Parathyroid adenoma (tissue), 2 donors: Measurements from ENCODE around the gene PRMT9.

Experiments used
- H2AFZ ChIP-seq: fragments of 300-600 bp; sonication (generic); one replicate; pipeline ENCODE4 v1.7.0; 2017; ENCODE audit warnings: antibody characterized with exemption, mild to moderate bottlenecking
- H3K27ac ChIP-seq: fragments of 300-600 bp; sonication (generic); one replicate; pipeline ENCODE4 v1.7.0; 2017
- H3K27me3 ChIP-seq: fragments of 300-600 bp; sonication (generic); one replicate; pipeline ENCODE4 v1.7.0; 2017; ENCODE audit warnings: low read length; ENCODE audit not compliant: control insufficient read depth, insufficient read depth
- H3K36me3 ChIP-seq: fragments of 300-600 bp; sonication (generic); one replicate; pipeline ENCODE4 v1.7.0; 2017; ENCODE audit warnings: low read length; ENCODE audit not compliant: control insufficient read depth, insufficient read depth
- H3K4me1 ChIP-seq: fragments of 300-600 bp; sonication (generic); one replicate; pipeline ENCODE4 v1.7.0; 2017; ENCODE audit warnings: control low read depth
- H3K4me2 ChIP-seq: fragments of 300-600 bp; sonication (generic); one replicate; pipeline ENCODE4 v1.7.0; 2017; ENCODE audit warnings: low read length
- H3K4me3 ChIP-seq: fragments of 300-600 bp; sonication (generic); one replicate; pipeline ENCODE4 v1.7.0; 2017; ENCODE audit warnings: low read depth, low read length
- H3K79me2 ChIP-seq: fragments of 300-600 bp; sonication (generic); one replicate; pipeline ENCODE4 v1.7.0; 2017; ENCODE audit warnings: control low read depth
- H3K9ac ChIP-seq: fragments of 300-600 bp; sonication (generic); one replicate; pipeline ENCODE4 v1.7.0; 2017; ENCODE audit warnings: mild to moderate bottlenecking
- H3K9me3 ChIP-seq: fragments of 300-600 bp; sonication (generic); one replicate; pipeline ENCODE4 v1.7.0; 2017; ENCODE audit warnings: low read length; ENCODE audit not compliant: control insufficient read depth
- TF ChIP-seq, protein P1 (sequence below): fragments of 300-600 bp; sonication (generic); IDR thresholded peaks from one replicate; pipeline ENCODE4 v1.7.0; 2017; ENCODE audit warnings: antibody characterized with exemption, mild to moderate bottlenecking
- donor health status: primary hyperparathyroidism.

The PRMT9 gene

DNA sequence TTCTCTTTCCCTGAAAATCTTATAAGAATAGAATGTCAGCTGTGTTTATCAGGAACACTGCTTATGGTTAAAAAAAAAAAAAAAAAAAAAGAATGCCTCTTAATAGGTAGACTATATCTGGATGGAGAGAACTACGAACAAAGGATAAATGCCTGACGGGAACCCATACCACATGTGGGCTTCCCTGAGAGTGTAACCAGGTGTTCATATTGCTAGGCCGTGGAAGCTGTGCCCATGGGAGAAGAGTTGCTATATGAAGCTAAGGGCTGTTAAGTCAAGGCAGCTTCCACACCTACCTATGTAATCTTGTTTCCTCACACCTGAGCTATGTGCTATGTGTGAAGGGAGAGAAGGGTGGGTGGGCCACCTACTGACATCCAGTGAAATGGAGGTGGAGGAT is 39.5 kb downstream of the PRMT9 start:
- H3K9me3 ChIP-seq: no peaks in the 10 kb centered on the region
- H3K9ac ChIP-seq: no peak overlapping the region
- no peaks in the 10 kb centered on the region for H3K36me3 ChIP-seq
- H3K79me2 ChIP-seq: no peaks in the 10 kb centered on the region
- no peaks in the 10 kb centered on the region for H3K27me3 ChIP-seq
- no peak overlapping the region for H2AFZ ChIP-seq
- TF ChIP-seq, protein P1, sequence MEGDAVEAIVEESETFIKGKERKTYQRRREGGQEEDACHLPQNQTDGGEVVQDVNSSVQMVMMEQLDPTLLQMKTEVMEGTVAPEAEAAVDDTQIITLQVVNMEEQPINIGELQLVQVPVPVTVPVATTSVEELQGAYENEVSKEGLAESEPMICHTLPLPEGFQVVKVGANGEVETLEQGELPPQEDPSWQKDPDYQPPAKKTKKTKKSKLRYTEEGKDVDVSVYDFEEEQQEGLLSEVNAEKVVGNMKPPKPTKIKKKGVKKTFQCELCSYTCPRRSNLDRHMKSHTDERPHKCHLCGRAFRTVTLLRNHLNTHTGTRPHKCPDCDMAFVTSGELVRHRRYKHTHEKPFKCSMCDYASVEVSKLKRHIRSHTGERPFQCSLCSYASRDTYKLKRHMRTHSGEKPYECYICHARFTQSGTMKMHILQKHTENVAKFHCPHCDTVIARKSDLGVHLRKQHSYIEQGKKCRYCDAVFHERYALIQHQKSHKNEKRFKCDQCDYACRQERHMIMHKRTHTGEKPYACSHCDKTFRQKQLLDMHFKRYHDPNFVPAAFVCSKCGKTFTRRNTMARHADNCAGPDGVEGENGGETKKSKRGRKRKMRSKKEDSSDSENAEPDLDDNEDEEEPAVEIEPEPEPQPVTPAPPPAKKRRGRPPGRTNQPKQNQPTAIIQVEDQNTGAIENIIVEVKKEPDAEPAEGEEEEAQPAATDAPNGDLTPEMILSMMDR: no peak
- no peak overlapping the region for H3K4me2 ChIP-seq
- no peak overlapping the region for H3K4me3 ChIP-seq
- H3K4me1 ChIP-seq: peaks cover 2% of the 10 kb centered on the region
- no peak overlapping the region for H3K27ac ChIP-seq

DNA sequence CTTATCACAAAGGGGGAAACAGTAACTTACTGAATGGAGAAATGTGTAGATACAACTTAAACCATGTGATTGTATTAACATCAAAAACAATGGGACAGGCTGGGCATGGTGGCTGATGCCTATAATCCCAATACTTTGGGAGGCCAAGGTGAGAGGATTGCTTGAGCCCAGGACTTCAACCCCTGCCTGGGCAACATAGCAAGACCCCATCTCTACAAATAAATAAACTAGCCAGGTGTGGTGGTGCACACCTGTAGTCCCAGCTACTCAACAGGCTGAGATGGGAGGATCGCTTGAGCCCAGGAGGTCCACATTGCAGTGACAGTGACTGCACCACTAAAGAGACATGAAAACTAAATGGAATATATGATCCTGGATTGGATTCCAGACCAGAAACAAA is 40.3 kb downstream of the PRMT9 start:
- no peaks in the 10 kb centered on the region for H3K27me3 ChIP-seq
- H3K9me3 ChIP-seq: no peaks in the 10 kb centered on the region
- no peak overlapping the region for H3K9ac ChIP-seq
- no peak overlapping the region for H3K4me2 ChIP-seq
- no peak overlapping the region for H2AFZ ChIP-seq
- H3K36me3 ChIP-seq: no peaks in the 10 kb centered on the region
- no peaks in the 10 kb centered on the region for H3K79me2 ChIP-seq
- H3K27ac ChIP-seq: no peak overlapping the region
- TF ChIP-seq, protein P1: no peak
- peaks cover 2% of the 10 kb centered on the region for H3K4me1 ChIP-seq
- H3K4me3 ChIP-seq: no peak overlapping the region

DNA sequence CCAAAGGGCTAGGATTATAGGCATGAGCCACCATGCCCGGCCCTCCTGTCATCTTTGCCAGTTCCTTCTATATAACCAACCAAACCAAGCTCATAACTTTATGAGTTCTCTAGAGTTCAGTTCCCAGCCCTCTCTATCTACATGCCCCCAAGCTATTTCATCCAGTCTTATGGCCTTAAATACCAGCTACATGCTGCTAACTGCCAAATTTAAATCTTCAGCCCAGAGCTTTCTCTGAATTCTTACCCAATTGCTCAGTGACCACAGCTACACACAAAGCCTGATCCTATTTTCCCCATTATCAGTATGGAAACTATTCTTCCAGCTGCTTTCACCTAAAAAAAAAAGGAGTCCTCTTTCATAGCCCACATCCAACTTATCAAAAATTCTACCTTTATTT is 43.6 kb downstream of the PRMT9 start:
- Histone ChIP-seq H3K36me3 (no peaks in the 10 kb centered on the region), H3K27ac (no peak overlapping the region), H3K4me2 (no peak overlapping the region), H3K9ac (no peak overlapping the region), H3K9me3 (no peaks in the 10 kb centered on the region), H2AFZ (no peak overlapping the region), H3K27me3 (no peaks in the 10 kb centered on the region), H3K4me3 (no peak overlapping the region), H3K4me1 (peaks cover 2% of the 10 kb centered on the region), H3K79me2 (no peaks in the 10 kb centered on the region)
- TF ChIP-seq, protein P1: no peak

DNA sequence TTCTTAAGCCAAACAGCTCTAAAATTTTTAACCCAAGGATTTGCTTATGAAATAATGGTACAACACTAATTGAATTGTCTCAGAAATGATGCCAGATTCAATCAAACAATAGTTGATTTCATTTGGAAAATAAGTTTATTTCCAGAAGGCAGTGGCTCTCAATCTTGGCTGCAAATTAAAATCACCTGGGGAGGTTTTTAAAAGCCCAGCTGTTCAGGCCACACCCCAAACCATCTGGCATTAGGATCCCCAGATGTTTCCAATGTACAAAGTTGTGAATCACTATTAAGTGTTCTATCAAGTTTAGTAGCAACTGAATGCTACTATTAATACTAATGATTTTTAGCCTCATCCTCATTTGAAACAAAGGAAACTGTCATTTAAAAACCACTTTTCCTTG is 44.6 kb downstream of the PRMT9 start:
- H3K9me3 ChIP-seq: no peaks in the 10 kb centered on the region
- H2AFZ ChIP-seq: no peak overlapping the region
- H3K27ac ChIP-seq: no peak overlapping the region
- H3K27me3 ChIP-seq: no peaks in the 10 kb centered on the region
- H3K4me3 ChIP-seq: no peak overlapping the region
- H3K36me3 ChIP-seq: no peaks in the 10 kb centered on the region
- H3K4me2 ChIP-seq: no peak overlapping the region
- TF ChIP-seq, protein P1: no peak
- H3K79me2 ChIP-seq: no peaks in the 10 kb centered on the region
- no peak overlapping the region for H3K9ac ChIP-seq
- H3K4me1 ChIP-seq: peaks cover 2% of the 10 kb centered on the region

DNA sequence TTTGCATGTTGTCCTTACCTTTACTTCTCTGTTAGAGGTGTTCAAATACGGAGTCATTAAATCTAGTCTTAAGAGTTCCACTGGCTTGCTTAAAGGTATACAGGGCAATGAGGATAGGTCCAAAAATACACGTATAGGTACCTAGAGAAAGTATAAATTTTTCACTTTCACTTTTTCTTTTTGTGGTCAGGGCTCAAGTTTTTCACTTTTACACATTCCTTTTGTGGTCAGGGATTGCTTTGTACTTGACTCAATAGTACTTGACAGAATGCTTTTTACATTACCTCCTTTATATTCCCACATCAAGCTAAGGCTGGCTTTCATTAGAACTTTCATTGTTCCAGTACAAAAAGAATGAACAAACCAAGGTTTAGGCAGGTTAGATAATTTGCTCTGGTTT is 45.0 kb downstream of the PRMT9 start:
- no peaks in the 10 kb centered on the region for H3K79me2 ChIP-seq
- no peak overlapping the region for H3K27ac ChIP-seq
- H3K9me3 ChIP-seq: no peaks in the 10 kb centered on the region
- H3K4me1 ChIP-seq: peaks cover 2% of the 10 kb centered on the region
- H3K27me3 ChIP-seq: no peaks in the 10 kb centered on the region
- TF ChIP-seq, protein P1: no peak
- no peaks in the 10 kb centered on the region for H3K36me3 ChIP-seq
- no peak overlapping the region for H2AFZ ChIP-seq
- H3K4me3 ChIP-seq: no peak overlapping the region
- no peak overlapping the region for H3K9ac ChIP-seq
- no peak overlapping the region for H3K4me2 ChIP-seq
